ENCODE data around the gene TBP.
"Not testable (repeated sequence)": the region's sequence is repeated elsewhere in the genome, so short reads cannot be mapped to it uniquely, and the experiment has no call there.

The TBP gene

GRCh38 chr6:170609225-170609624 is 55.1 kb downstream of the TBP start:
- DNase-seq (ENCODE audit: low spot score), result not testable (repeated sequence)

- not testable (repeated sequence) for DNase-seq (ENCODE audit: low spot score)
Measured at GRCh38 chr6:170612256-170612804, 58.2 kb downstream of the TBP start.

DNA sequence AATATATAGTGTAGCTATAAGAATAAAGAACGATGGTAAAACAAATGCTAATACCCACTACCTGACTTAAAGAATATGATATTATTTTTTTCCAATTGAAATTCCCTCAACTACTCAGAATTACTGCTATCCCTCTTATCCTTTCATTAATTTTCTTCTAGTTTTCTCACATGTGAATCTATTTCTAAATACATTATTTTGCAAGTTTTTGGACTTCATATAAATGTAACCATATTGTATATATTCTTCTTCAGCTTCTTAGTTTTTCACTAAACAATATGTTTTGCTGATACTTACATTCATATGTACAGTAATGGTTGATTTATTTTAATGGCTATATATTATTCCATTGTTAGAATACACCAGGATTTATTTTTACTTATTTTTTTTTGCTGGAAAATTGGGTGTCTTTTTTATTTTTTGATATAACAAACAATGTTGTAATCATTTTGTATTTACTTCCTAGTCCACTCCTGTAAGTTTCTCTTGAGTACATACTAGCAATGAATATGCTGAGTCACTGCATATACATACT is 61.9 kb downstream of the TBP start:
- DNase-seq (ENCODE audit: low spot score), result not testable (repeated sequence)
